Prostate gland (tissue), 2 donors: ENCODE data around the gene KMT2C.

Experiments
- POLR2A ChIP-seq: fragments of 450-650 bp; IDR thresholded peaks from one replicate; pipeline ENCODE4 v1.6.1; 2016; ENCODE audit warnings: antibody characterized with exemption, mild to moderate bottlenecking
- POLR2AphosphoS5 ChIP-seq: sonication (generic); formaldehyde crosslinking; IDR thresholded peaks from one replicate; pipeline ENCODE4 v1.6.1; 2017; ENCODE audit warnings: antibody characterized with exemption
- TF ChIP-seq, protein P1 (sequence below), 4 experiments: fragments of 200-600 bp in 2 of 4; fragments of 450-650 bp in 2 of 4; sonication (generic) in 2 of 4; IDR thresholded peaks; 1 replicate in 3 of 4; 2 replicates in 1 of 4; pipeline ENCODE4 v1.5.1; 2016 to 2019; ENCODE audit warnings: antibody characterized with exemption in 4 of 4, mild to moderate bottlenecking in 2 of 4, moderate library complexity in 2 of 4

- TF ChIP-seq, protein P1, sequence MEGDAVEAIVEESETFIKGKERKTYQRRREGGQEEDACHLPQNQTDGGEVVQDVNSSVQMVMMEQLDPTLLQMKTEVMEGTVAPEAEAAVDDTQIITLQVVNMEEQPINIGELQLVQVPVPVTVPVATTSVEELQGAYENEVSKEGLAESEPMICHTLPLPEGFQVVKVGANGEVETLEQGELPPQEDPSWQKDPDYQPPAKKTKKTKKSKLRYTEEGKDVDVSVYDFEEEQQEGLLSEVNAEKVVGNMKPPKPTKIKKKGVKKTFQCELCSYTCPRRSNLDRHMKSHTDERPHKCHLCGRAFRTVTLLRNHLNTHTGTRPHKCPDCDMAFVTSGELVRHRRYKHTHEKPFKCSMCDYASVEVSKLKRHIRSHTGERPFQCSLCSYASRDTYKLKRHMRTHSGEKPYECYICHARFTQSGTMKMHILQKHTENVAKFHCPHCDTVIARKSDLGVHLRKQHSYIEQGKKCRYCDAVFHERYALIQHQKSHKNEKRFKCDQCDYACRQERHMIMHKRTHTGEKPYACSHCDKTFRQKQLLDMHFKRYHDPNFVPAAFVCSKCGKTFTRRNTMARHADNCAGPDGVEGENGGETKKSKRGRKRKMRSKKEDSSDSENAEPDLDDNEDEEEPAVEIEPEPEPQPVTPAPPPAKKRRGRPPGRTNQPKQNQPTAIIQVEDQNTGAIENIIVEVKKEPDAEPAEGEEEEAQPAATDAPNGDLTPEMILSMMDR (IDR thresholded peaks at IDR 0.05), result no peak
- TF ChIP-seq POLR2AphosphoS5, result no peak
- TF ChIP-seq POLR2A, result no peak
Measured at GRCh38 chr7:152115021-152115718, 320.6 kb downstream of the KMT2C start.
